GM18867 (cell line): ENCODE measurements around the gene PSAT1.

Experiments used
- ATAC-seq: cut with Tn5 transposase; IDR thresholded peaks from one replicate; pipeline ENCODE4 v1.9.1; 2021; ENCODE audit warnings: mild to moderate bottlenecking, moderate library complexity; ENCODE audit not compliant: unreplicated experiment

The PSAT1 gene

DNA sequence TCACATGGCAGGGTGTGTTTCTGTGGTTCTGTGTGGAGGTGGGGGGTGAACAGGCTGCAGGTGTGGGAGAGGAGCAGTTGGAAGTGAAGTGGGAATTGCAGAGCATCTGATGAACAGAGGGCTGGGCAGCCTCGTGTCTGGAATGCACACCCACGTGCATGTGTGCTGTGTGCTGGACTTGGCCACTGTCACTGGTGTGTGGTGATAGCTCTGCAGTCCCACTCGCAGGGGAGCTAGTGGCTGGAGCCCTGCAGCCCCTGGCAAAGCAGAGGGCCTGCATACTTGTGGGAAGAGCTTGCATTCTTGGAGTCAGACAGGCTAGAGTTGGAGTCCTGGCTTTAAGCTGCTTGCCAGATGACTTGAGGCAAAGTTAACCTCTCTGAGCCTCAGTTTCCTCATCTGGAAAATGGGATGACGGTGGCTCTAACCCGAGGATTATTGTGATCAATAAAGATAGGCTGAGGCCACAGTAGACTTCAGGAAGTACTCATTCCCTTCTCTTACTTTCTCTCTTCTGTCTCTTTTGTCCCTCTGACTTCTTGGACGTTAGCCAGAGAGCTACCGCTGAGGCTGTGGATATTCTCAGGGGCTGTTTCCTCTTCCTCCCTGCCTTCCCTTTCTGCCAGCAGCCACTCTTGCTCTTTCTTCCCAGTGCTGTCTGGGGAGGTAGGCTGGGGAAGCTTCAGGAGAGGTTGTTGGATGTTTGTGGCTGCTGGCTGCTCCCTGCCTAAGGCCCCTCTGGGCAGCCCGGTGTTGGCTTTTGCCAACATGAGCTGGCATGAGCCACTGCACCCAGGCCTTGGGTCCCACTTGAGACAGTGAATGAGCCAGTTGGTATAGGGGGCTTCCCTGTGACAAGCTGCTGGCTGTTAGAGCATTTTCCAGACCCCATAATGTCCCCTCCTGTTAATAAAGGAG, 18.3 kb downstream of the PSAT1 start:
- ATAC-seq, result no peak

DNA sequence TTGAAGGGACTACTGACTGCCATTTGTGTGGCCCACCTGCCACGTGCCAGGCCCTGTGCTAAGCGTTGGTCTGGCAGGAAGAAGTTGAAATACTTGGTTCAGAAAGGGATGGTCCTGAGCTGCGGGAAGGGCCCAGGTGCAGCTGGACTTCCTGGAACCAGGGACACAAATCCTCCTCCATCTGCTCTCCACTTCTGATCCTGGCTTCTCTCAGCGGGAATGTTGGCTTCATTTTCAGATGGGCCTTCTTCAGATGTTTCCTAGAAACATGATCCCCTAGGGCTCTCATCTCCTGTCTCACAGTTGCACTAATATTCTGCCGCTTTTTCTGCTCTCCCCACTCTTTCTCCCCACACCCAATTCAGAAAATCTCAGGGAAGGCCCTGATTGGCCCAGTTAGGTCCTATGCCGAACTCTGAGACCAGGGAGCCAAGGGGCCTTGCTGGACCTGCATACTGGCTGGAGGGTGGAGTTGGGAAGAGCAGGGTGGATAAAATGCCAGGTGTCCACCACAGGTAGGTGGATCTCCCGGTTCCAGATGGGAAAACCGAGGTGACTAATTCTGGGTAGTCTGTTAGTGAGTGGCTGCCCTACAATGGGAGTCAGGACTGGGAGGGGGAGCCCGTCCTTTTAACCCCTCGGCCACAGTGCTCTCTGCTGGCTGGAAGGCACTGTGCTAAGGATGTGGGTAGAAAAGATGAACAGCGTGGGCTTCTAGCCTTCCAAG, 19.4 kb downstream of the PSAT1 start:
- no peak for ATAC-seq

DNA sequence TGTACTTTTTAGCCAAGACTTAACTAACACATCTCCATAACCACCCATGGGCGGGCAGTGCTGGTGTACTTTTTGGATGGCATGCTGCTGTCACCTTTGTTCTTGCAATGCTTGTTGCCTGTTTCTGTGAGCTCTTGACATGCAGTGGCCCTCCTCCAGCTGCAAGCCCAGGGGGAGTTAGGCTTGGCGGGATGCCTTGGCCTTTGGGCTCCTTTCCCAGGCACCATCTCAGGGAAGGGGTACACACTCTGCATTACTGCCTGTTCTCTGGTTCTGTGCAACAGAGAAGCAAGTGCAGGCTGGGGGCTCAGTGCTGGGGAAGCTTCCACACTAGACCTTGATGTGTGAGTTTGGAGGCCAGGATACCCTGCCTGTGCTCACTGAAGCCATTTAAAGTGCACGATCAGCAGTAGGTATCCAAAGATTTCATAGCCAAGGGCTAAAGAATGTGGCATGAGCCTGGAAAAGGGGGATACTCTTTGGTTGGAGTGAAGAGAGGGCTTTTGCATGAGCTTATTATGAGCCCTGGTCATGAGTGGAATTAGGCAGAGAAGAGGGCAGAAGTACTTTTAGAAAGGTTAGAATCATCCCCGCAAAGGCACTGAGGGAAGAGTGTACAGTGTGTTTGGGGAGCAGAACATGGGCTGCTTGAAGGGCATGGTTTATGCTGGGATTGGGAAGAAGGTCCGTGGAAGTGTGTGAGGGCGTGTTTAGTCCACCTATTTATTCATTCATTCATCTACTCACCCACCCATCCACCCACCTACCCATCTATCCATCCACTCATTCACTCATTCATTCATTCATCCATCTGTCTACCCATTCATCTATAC, 22.5 kb downstream of the PSAT1 start:
- ATAC-seq, result no peak

DNA sequence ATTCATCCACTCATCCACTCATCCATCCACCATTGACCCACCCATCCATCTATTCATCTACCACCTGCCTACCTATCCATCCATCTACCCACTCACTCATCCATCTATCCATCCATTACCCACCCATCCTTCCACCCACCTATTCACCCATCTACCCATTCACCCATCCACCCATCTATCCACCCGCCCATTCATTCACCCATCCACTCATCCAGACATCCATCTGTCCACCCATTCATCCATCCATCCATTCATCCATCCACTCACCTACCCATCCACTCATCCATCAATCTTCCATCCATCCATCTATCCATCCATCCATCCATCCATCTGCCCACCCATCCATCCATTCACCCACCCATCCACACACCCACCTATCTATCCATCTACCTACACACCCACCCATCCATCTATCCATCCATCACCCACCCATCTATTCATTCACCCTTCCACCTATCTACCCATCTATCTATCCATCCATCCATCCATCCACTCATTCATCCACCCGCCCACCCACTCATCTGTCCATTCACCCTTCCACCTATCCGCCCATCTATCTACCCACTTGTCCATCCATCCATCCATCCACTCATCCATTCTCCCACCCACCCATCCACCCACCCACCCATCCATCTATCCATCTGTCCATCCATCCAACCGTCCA, 23.2 kb downstream of the PSAT1 start:
- no peak for ATAC-seq

DNA sequence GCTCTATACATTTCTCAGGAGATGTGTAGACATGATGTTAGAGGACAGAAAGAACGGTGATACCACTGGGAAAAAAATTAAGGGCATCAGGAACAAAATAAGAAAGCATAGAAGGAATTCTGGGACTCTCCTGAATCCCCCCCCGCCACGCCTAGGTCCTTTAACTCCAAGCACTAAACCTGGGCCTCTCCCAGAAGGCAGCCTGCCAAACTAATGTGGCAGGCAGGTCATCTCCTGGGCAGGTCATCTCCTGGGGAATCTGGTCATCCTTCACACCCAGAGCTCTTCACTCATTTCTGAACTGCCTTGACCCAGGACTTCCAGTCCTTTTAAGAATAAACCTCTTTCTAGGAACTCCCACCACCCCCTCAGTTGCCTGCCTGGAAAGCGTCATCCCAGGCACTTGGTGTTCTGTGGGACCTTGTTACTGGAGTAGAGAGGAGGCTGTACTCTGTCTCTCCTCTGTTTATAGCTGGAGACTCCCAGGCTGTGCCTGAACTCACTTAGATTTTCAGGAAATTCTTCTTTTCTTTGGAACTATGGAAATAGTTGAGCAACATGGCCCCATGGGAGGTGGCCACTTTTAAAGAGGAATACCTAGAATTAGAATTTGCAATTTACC, 24.1 kb downstream of the PSAT1 start:
- no peak for ATAC-seq

DNA sequence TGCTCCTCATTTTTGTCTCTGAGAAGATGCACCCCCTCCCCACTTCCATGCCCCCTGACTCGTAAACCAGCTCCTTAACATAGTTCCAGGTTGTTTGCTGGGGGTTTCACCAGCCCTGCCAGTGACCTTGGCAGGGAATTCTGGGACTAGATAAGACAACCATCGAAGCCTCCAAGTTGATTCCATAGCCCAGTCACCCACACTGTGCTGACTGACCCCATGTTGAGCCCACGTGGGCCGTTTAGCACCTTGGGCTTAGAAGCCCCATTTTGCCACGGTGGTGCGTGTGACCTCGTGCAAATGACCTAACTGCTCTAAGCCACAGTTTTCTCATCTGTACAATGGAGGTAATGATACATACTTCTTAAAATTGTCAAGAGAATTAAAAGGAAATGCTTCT, 24.6 kb downstream of the PSAT1 start:
- ATAC-seq, result no peak

DNA sequence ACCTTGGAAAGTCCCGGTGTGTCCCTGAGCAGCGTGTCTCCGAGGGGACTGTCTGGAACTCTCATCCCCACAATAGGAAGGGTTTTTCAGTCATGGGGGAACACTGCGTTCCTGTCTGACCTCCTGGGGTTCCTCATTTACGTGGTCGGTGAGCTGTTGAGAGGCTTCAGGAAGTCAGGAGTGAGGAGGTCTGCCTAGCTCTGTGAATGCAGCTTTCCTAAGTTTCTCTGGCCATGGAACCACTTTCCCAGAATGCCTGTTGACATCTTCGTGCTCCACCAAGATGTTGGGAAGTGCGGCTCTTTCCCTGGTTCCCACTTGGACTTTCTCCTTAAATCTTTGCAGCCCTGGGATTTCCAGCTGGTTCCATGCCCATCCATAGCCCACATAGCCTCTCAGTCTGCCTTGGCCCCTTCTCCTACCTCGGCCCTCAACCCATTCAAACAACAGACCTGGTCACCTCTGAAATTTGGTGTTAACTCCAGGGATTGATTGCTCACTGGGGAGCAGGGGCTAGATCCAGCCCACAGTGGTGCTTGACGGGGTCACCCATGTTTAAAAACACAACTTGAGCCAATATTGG, 27.2 kb downstream of the PSAT1 start:
- no peak for ATAC-seq

DNA sequence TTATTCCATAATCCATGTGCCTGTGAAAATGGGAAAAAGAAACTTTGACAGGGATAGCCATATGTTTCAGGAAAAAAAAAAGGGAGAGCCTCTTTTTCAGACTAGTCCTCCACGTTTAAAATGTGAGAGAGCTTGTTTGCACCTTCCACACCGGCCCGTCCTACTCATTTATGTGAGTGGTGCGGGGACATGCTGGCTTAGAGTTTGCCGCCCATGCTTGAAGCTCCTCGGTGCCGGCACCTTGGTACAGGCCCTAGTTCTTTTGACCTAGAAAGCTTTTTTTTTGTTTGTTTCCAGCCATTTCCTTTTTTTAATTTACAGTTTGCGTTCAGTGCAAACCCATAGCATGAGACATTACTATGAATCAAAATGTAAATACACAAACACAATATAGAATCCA, 27.8 kb downstream of the PSAT1 start:
- no peak for ATAC-seq

DNA sequence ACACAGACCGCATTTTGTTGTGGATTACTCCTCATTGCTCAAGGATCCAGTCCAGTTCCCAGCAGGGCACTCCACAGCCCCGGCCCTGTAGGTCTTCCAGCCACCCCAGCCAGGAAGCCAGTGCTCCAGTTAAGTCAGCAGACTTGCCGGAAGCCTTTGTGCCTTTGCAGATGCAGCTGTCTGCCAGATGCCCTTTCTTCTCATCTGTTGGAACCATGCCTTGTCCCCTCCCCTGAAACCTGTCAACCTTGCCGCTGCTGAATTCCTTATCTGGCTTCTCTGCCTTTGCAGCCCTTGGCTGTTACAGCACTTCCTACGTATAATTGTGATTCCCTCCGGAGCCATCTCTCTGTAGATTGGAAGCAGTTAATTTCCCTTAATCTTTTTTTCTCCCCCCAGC, 28.4 kb downstream of the PSAT1 start:
- ATAC-seq, result no peak

DNA sequence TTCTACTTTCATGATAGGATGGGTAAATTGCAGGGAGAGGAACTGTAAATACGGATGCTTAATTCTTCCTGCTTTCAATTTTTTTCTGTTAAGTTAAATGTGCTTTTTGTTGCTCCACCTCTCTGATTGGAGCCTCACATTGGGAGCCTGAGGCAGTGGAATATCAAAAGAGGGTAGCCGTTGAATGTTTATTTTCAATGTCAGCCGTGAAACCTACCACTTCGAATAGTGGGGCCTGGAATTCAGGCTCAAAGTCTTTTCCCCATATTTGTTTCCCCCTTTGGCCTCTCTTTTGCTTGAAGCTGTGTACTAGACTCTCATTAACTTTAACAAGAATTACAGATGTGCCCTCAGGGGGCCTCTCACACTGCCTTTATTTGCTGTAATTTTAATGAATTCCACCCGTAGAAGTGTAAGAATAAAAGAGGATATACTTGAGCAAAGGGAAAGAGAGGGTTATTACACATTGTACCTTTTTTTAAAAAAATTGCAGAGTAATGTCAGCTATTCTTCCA, 29.0 kb downstream of the PSAT1 start:
- no peak for ATAC-seq

DNA sequence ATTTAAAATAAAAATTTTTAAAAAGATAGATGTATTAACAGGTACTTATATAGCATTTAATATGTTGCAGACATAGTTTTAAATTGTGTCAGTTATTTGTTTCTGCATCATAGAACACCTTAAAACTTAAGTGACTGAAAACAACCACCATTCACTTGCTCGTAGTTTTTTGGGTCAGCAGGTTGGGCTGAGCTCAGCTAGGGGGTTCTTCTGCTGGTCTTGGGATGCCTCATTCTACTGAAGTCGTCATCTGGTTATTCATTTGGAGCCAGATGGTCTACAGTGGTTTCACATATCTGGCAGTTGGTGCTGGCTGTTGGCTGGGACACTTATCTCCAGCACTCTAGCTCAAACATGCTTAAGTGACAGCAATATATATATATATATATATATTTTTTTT, 29.6 kb downstream of the PSAT1 start:
- no peak for ATAC-seq

DNA sequence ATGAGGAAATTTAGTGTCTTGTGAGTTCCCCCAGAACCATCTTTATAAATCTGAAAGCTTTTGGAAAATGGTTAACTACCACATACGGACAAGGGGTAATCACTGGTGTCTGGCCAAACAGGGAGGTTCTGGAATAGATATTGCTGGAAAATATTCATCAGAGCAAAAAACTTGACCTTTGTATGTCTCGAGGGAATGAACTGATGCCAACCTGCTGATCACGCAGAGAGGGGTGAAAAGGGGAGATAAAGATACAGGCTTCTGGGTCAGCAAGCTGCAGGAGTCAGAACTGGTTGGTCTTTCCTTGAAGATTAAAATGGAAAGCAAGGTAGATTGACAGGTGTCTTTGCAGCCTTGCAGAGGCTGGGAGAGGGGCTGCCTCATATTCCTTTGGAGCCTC, 35.5 kb downstream of the PSAT1 start:
- no peak for ATAC-seq

DNA sequence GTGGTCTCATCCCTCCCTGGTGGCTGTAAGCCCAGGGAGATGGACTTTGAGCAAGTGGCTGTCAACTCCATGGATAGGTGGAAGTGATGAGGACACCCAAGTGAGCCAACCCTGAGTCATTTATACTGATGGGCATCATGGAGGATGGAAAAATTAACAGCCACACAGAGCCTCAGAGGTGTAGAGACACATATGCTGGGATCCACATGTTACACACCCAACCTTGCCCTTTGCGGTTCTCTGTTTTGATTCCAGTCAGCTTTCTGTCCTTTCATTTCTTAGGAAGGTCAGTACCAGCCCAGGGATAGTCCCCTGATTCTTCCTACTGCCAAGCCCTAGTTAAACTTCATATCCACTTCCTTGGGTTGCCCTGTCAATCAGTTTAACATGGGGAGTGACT, 51.9 kb downstream of the PSAT1 start:
- ATAC-seq, result no peak

DNA sequence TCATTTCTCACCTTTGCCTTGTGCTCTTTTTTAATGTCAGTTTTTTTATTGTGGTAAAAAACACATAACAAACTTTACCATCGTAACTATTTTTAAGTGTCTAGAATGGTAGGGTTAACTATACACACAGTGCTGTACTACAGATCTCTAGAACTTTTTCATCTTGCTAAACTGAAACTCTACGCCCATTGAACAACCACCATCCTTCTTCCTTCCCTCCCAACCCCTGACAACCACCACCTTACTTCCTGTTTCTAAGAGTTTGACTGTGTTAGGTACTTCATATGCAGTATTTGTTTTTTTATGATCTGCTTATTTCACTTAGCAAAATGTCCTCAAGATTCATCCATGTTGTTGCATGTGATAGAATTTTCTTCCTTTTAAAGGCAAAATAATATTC, 54.9 kb downstream of the PSAT1 start:
- ATAC-seq, result no peak

DNA sequence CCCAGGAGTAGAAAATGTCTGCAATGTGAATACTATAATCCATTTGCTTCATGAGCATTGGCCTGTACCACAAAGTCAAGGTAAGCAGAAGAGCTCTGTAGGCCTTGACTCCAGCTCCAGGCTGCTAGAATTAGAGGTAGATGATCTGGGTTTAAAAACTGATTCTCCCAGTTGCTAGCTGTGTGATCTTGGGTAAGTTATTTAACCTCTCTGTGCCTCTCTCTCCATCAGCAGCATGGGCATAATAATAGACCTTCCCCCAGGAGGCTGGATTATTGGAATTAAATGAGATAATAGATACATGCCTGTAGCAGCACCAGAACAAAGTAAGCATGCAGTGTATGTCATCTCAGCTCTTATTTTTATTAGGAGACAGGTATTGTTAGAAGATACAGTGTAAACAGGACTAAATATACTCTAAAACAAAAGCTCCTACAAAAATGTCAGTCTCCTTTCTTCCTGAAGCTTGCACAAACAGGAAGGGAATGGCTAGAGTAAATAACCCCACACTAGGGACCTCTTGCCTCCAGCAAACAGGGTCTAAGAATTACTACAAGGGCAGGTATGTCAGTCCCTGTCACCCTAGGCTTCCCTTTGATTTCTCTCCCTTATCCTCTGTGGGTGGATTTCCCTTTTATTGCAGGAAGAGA, 57.5 kb downstream of the PSAT1 start:
- no peak for ATAC-seq

DNA sequence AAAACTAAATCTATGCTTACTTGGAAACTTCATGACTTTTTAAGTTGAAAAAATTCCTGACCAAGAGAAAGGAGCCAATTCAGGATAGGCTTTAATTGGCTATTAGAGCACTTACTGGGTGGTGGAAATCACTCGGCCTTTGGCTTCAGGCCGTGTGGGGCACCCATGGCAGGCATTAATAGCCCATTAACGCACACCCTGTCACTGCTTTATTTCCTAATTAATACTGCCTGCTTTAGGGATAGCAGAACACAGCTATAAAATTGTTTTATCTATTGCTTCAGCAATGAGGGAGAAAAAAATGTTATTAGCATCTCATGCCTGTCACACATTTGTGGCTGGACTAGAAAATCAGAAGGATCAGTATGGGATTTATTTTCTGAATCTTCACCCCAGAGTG, 58.1 kb downstream of the PSAT1 start:
- ATAC-seq, result no peak

DNA sequence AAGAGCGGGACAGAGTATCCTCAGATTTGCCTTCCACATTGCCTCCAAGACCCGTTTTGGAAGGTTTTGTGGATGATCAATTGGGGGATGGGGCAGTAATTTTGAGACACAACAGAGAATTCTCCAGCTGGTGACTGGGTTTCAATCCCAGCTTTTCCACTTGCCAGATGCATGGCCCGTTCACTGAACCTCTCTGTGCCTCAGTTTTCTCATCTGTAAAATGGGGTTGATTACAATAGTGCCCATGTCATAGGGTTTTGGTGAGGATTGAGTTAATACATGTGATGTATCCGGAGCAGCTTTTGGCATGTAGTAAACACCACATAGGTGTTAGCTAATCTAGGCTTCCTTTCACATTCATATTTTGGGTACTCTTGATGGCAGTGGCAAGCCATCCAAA, 59.7 kb downstream of the PSAT1 start:
- ATAC-seq, result no peak

DNA sequence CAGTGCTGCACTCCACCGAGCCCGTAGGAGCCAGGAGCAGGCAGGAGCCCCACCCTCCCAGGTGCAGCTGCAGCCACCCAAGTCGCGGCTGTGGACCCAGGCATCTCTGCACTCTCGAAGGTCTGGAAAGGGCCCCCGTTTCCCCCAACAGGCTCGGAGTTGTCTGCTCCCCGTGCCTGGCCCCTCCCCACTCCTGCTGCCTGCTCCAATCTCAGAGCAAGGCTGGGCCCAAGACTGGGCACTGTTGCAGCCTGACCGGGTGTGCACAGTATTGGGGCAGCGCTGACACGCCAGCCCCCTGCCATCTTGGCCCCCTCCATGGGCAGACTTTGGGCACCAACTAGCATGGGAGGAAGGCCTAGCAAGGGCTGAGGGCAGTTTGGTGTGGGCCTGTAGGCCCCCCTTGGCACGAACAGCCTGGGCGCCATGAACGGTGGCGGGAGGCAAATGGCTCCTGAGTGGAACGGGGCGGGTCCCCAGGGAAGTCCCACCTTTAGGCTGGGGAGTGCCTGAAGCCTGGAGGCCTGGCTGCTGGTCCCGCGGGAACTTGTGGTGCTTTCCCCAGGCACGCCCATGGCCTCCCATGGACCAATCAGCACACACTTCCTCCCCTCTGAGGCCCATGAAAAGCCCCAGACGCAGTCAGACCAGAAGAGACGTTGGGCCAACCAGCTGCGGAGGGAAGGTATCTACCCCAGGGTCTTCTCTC, 60.4 kb downstream of the PSAT1 start:
- no peak for ATAC-seq
